OCI-LY7 (cell line): Measurements from ENCODE around the gene HK3. TPM values are rescaled to one million over a fixed set of nuclear protein-coding genes. Genes with fewer than 3 reads are reported as not detected.

Experiments used
- BruUV-seq: library from RNA; stranded (reverse); fragments of 400-500 nt; replicated peaks from 2 replicates; lab custom pipeline; 2021; lab: Mats Ljungman, UMichigan
- CTCF ChIA-PET: fragments of 300-600 bp; sonication (Branson Sonifier 250); formaldehyde crosslinking; loops from one replicate; lab custom pipeline; 2022; ENCODE audit warnings: antibody characterized with exemption; ENCODE audit not compliant: unreplicated experiment; lab: Charles Lee
- POLR2A ChIA-PET: fragments of 300-600 bp; sonication (Branson Sonifier 250); formaldehyde crosslinking; loops from one replicate; lab custom pipeline; 2022; ENCODE audit warnings: antibody characterized with exemption; lab: Charles Lee
- DNase-seq: peaks from one replicate; pipeline ENCODE4 v3.0.0-alpha.2; 2015; ENCODE audit warnings: low spot score
- H2AFZ ChIP-seq: fragments of 200-600 bp; sonication (generic), shearing (Covaris generic); 2 replicates; pipeline ENCODE4 v1.6.1; 2014; ENCODE audit warnings: mild to moderate bottlenecking, antibody characterized with exemption, low read length, moderate library complexity
- H3K27ac ChIP-seq: fragments of 200-600 bp; sonication (generic); 2 replicates; pipeline ENCODE4 v1.5.1; 2014; ENCODE audit warnings: mixed run types, low read depth, mild to moderate bottlenecking, moderate library complexity, low read length, inconsistent platforms; ENCODE audit not compliant: poor library complexity, severe bottlenecking
- H3K36me3 ChIP-seq: fragments of 200-600 bp; sonication (generic); 2 replicates; pipeline ENCODE4 v1.6.1; 2014; ENCODE audit warnings: mild to moderate bottlenecking, antibody characterized with exemption, low read length, moderate library complexity, mixed read lengths; ENCODE audit not compliant: insufficient read depth
- H3K4me1 ChIP-seq: fragments of 200-600 bp; sonication (generic); 2 replicates; pipeline ENCODE4 v1.5.1; 2014; ENCODE audit warnings: mild to moderate bottlenecking, low read length; ENCODE audit not compliant: insufficient read depth, poor library complexity, severe bottlenecking
- H3K4me2 ChIP-seq: fragments of 200-600 bp; sonication (generic); 2 replicates; pipeline ENCODE4 v1.6.1; 2014; ENCODE audit warnings: mild to moderate bottlenecking, low read length
- H3K4me3 ChIP-seq: fragments of 200-600 bp; sonication (generic); 2 replicates; pipeline ENCODE4 v1.5.1; 2014; ENCODE audit warnings: mild to moderate bottlenecking, low read depth, low read length; ENCODE audit not compliant: poor library complexity, severe bottlenecking
- H3K79me2 ChIP-seq: fragments of 200-600 bp; sonication (generic); 2 replicates; pipeline ENCODE4 v1.6.1; 2016; ENCODE audit warnings: low read depth, mild to moderate bottlenecking, low read length, moderate library complexity, mixed read lengths; ENCODE audit not compliant: insufficient read depth
- H3K9me2 ChIP-seq: fragments of 200-600 bp; sonication (generic); 2 replicates; pipeline ENCODE4 v1.6.1; 2016; ENCODE audit warnings: mild to moderate bottlenecking, low read length, mixed read lengths; ENCODE audit not compliant: insufficient read depth
- H3K9me3 ChIP-seq: fragments of 200-600 bp; sonication (generic); 2 replicates; pipeline ENCODE4 v1.6.1; 2014; ENCODE audit warnings: mild to moderate bottlenecking, mixed run types, low read length, mixed read lengths
- H4K20me1 ChIP-seq: fragments of 200-600 bp; sonication (generic); 2 replicates; pipeline ENCODE4 v1.6.1; 2014; ENCODE audit warnings: mild to moderate bottlenecking, antibody characterized with exemption, low read length, moderate library complexity, mixed read lengths; ENCODE audit not compliant: insufficient read depth
- CTCF ChIP-seq: fragments of 200-600 bp; sonication (generic); conservative IDR thresholded peaks from 2 replicates; pipeline ENCODE4 v1.5.1; 2014; ENCODE audit warnings: mild to moderate bottlenecking, antibody characterized with exemption, low read length, moderate library complexity, mixed read lengths
- EZH2phosphoT487 ChIP-seq: fragments of 200-600 bp; sonication (generic); IDR thresholded peaks from 2 replicates; pipeline ENCODE4 v1.6.1; 2018; ENCODE audit warnings: low read depth, borderline replicate concordance, mild to moderate bottlenecking, mixed run types, antibody characterized with exemption, low read length, moderate library complexity, mixed read lengths
- intact Hi-C: fragments of 100-400 bp; cut with micrococcal nuclease; formaldehyde crosslinking; loops from one replicate; pipeline ENCODE4 v1.10.0; 2022; ENCODE audit not compliant: unreplicated experiment
- total RNA-seq, 2 experiments: library from RNA; depleted of rRNA in 1 of 2; stranded (reverse); fragments of >200 nt in 1 of 2; shearing (Covaris generic) in 1 of 2; gene quantifications; 2 replicates each; pipeline ENCODE4 v1.2.3, GENCODE V29; 2014 to 2022

HK3 gene
- total RNA-seq, 2 experiments from 2014 or later: 0.38 TPM; not detected in 1

- Histone ChIP-seq H3K9me2 (no peaks in the 10 kb centered on the region), H3K9me3 (no peaks in the 10 kb centered on the region), H3K27ac (no peak overlapping the region), H3K36me3 (no peaks in the 10 kb centered on the region), H3K4me1 (no peaks in the 10 kb centered on the region), H3K4me3 (no peak overlapping the region), H2AFZ (no peak overlapping the region), H3K79me2 (no peaks in the 10 kb centered on the region), H4K20me1 (no peaks in the 10 kb centered on the region), H3K4me2 (no peak overlapping the region)
- TF ChIP-seq CTCF (no peak), EZH2phosphoT487 (no peak)
- no TSS peak for BruUV-seq
- intact Hi-C loops: no loop called here
- DNase-seq: no peak
- ChIA-PET CTCF (no interaction called here), POLR2A (no interaction called here)
These were observed 52.0 kb downstream of the HK3 start for GRCh38 chr5:176847148-176847547.

- POLR2A ChIA-PET: interaction anchor here (0.7 kb wide), 1 partner anchor 201 kb away, joined by 3 read pairs; no protein-coding TSS in a partner anchor
- intact Hi-C loops: no loop called here
- Histone ChIP-seq H3K27ac (no peak overlapping the region), H3K4me2 (no peak overlapping the region), H3K4me3 (no peak overlapping the region), H3K4me1 (no peaks in the 10 kb centered on the region), H2AFZ (no peak overlapping the region), H3K9me3 (no peaks in the 10 kb centered on the region), H3K79me2 (no peaks in the 10 kb centered on the region), H4K20me1 (no peaks in the 10 kb centered on the region), H3K36me3 (no peaks in the 10 kb centered on the region), H3K9me2 (no peaks in the 10 kb centered on the region)
- no peak for DNase-seq
- no TSS peak for BruUV-seq
- TF ChIP-seq EZH2phosphoT487: no peak
- no peak for TF ChIP-seq CTCF
- CTCF ChIA-PET: no interaction called here
These were observed 52.6 kb downstream of the HK3 start for GRCh38 chr5:176846335-176847140.

- POLR2A ChIA-PET: no interaction called here
- H3K27ac ChIP-seq: no peak overlapping the region
- H3K4me2 ChIP-seq: no peak overlapping the region
- H2AFZ ChIP-seq: no peak overlapping the region
- no peaks in the 10 kb centered on the region for H3K36me3 ChIP-seq
- no peaks in the 10 kb centered on the region for H4K20me1 ChIP-seq
- TF ChIP-seq EZH2phosphoT487 (no peak), CTCF (no peak)
- no peak overlapping the region for H3K4me3 ChIP-seq
- CTCF ChIA-PET: no interaction called here
- DNase-seq: no peak
- intact Hi-C loops: no loop called here
- no TSS peak for BruUV-seq
- H3K9me3 ChIP-seq: no peaks in the 10 kb centered on the region
- no peaks in the 10 kb centered on the region for H3K79me2 ChIP-seq
- H3K9me2 ChIP-seq: no peaks in the 10 kb centered on the region
- no peaks in the 10 kb centered on the region for H3K4me1 ChIP-seq
These were observed 53.8 kb downstream of the HK3 start for GRCh38 chr5:176845392-176845713.
